Midbrain (tissue), 1 donor: ENCODE results near the gene PCSK5.
A peak's percentile ranks its signal among the peaks of the same experiment; 100 is the strongest.
"Not testable (repeated sequence)": the region's sequence is repeated elsewhere in the genome, so short reads cannot be mapped to it uniquely, and the experiment has no call there.

Source experiments
- DNase-seq: peaks from one replicate; lab custom pipeline; 2025; lab: John Stamatoyannopoulos, UW

Gene PCSK5

DNA sequence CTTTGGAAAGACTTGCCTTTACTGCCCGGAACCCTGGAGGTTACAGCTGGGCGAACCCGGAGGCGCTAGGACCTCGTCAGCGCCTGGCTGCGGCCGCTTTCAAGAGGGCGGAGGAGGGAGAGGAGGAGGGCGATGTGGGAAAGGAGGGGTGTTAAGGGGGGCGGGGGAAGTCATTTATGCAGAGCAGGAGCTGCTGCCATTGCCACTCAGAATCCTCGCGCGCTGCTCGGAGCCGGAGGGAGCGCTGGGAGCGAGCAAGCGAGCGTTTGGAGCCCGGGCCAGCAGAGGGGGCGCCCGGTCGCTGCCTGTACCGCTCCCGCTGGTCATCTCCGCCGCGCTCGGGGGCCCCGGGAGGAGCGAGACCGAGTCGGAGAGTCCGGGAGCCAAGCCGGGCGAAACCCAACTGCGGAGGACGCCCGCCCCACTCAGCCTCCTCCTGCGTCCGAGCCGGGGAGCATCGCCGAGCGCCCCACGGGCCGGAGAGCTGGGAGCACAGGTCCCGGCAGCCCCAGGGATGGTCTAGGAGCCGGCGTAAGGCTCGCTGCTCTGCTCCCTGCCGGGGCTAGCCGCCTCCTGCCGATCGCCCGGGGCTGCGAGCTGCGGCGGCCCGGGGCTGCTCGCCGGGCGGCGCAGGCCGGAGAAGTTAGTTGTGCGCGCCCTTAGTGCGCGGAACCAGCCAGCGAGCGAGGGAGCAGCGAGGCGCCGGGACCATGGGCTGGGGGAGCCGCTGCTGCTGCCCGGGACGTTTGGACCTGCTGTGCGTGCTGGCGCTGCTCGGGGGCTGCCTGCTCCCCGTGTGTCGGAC lies at the start of gene PCSK5:
Gene PCSK5 (plus strand): TSS at position 202 of the 805 bp plus-strand sequence. CDS start 509 bp downstream, at position 711.
- peak; percentile 96 for DNase-seq

DNA sequence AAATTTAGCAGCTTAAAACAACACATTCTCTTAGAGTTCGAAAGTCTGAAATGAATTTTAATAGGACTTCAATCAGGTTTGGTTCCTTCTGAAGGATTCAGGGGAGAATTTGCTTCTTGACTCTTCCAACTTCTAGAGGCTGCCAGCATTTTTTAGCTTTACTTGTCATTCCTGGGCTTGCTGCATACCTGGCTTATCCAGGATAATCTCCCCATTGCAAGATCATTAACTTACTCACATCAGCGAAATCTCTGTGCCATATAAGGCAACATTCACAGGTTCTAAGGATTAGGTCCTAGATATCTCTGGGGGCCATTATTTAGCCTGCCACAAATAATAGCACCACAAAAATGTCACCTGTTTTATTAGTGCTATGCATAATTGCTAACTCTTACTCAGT lies 46.2 kb upstream of the PCSK5 start:
- no peak for DNase-seq

DNA sequence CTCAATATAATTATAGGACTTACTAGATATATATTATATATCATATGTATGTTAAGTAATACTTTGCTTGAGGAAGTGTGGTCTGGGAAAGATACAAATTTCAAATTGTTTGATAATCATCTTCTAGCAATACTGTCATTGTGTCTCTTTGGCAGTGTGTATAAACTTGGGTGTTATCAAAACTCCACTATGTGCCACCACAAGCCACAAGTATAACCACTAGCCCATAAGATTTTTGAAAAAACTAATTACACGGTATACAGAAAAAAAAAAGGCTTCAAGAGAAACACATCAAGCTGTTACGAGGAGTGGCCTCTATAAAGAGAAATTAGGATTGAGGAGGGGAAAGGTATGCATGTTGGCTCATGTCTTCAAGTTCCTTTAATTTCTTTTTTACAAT lies 44.7 kb upstream of the PCSK5 start:
- no peak for DNase-seq

DNA sequence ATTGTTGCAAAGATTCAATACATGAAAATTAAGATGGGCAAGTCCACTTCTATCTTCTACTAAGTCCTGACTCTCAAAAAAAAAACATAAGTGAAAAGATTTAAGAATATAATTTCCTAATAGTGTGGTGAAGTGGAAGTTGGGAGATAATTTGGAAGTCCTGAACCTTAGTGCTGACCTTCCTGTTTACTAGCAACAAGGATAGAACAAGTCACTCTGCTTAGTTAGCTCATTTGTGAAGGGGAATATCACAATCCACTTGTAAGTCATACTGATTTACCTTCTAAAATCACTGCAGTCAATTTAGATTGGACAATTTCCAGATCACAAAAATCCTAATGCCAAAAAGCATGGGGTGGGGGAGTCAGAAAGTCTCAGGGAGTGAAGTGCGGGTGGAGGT lies 43.4 kb upstream of the PCSK5 start:
- DNase-seq: no peak

DNA sequence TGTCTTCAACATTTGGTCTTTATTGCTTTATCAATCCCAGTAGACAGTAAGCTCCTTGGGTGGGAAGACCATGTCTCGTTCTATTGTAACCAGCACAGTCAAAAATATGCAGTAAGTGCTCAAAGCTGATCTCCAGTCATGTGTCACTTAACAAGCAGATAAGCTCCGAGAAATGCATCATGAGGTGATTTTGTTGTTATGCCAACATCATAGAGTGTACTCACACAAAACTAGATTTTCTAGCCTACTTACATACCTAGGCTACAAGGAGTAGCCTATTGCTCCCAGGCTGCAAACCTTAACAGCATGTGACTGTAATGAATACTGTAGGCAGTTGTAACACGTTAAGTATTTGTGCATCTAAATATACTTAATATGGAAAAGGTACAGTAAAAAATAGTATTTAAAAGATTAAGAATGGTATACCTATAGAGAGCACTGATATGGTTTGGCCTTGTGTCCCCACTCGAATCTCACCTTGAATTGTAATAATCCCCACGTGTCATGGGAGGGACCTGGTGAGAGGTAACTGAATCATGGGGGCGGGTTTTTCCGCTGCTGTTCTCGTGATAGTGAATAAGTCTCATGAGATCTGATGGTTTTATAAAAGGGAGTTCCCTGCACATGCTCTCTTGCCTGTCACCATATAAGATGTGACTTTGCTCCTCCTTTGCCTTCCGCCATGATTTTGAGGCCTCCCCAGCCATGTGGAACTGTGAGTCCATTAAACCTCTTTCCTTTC lies 39.8 kb upstream of the PCSK5 start:
- no peak for DNase-seq

DNA sequence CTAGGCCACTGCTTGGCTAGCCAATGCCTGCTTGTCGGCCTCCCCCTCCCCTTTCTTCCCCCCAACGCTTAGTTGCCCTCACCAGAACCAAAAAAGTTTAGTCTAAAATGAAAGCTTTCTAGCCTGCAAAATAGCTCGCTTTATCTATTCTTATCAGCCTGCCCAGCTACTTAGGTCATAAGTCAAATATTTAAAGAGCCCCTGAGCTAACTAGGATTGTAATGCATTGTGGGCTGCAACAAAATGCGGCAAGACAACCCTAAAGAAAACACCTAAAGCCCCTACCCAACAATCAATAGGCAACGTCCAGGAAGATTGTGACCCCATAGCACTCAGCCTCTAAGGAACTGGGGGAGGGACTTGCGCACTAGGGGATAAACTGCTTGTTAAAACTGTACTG lies 38.6 kb upstream of the PCSK5 start:
- DNase-seq: no peak

DNA sequence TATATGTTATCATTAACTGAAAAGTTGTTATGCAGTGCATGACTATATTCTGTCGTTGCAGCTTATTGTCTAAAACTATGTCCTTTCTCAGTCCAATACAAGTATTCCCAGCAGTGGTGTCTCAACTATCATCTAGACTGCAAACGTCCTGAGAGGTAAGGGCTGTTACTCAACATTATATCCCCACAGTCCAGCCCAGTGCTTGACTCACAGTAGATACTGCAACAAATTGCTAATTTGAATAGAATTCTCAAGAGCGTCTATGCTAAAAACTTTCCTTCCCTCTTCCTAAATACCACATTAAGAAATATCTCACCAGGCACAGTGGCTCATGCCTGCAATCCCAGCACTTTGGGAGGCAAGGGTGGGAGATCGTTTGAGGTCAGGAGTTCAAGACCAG lies 37.7 kb upstream of the PCSK5 start:
- no peak for DNase-seq

DNA sequence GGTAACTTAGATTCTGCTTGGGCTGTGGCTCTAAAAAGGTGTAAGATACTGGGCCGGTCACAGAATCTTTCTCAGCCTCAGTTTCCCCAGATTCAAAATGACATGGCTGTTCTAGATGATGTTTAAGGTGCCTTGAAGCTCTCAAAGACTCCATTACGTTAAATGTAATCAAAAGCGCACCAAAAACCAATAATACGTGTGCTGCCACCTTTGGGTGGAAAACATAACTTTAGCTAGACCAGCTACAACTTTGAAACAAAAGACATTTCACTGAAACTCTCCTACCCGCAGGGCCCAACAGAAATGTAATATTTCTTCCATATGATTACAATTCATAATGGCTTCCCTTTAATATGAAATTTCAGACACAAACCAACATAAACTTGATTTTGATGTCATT lies 35.0 kb upstream of the PCSK5 start:
- peak; percentile 27 for DNase-seq

DNA sequence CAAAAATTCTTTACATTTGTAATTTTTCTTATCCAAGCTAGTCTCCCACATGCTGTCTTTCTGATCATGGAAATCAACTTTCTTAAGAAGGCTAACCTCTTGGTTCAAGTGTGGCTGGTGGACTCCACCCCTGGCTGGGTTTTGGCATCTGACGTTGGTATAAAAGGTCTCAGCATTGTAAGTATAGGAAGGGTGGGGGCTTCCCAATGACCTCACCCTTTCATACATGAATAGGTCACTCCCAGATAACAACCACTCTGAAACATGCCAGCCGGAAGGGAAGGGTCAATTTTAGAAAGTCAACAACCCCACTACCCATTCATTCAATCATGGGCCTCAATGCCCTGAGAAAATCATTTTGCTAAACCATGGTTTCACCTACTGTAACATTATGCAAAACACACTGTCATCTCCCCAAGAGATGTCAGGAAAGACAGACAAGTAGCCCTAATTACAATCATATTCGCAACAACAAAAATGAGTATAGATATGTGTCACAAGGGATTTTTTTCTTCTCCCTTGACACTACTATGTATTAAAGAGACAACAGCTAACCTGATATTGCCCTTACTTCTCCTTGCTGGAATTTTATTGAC lies 31.9 kb upstream of the PCSK5 start:
- no peak for DNase-seq

DNA sequence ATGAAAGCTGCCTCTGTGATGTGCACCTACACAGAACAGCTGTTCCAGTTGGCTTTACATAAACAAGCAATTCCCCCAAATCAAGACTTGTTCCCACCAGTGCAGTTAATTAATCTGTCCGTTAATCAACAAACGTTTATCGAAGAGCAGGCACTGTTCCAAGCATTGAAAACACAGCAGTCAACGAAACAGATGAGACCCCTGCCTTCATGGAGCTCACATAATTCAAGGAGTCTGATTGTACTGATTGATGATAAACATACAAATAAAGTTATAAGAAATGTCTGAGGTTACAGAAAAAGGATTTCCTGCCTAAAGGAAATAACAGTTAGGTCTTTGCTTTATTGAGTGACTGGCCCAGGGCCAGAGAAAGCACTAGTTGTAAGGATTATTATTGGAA lies 26.2 kb upstream of the PCSK5 start:
- DNase-seq: no peak

DNA sequence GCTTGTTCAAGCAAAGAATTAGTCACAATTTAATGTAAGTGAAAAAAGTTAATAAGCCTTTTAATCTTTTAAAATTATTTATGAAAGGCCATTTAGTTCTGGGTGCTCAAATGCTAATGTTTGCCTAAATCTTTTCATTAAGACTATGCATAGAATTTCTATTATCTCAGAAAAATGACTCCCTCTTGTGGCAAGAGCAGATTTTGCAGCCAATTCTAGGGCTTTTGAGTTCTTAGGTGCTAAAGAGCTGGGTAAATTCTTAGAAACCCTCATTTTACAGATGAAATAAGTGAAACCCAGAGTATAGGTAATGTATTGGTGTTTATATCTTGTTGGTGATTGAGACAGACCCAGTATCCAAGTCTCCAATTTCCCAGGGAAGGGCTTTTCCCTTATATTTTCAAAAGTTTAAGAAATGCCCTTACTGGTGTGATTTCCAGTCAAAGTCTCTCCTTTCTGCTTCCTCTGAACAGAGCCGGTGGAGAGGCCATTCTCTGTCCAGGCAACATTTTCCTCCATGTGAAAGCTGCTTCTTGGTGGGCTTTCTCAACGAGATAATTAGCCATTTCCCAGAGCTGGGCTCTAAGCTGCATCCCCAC lies 24.1 kb upstream of the PCSK5 start:
- DNase-seq: peak; percentile 72

DNA sequence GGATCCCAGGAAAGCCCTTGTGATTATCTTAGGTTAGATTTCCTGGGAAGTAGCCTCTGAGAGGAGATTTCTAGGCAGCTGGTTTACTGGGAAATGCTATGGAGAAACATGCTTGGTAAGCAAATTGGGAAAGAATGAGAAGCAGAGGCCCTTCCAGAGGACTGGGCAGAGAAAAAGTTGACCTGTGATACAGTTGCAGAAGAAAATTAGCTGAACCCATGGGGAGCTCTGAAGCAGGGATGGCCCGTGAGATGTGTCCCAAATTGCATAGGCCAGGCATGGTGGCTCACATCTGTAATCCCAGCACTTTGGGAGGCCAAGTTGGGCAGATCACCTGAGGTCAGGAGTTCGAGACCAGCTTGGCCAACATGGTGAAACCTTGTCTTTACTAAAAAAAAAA lies 21.9 kb upstream of the PCSK5 start:
- not testable (repeated sequence) for DNase-seq

DNA sequence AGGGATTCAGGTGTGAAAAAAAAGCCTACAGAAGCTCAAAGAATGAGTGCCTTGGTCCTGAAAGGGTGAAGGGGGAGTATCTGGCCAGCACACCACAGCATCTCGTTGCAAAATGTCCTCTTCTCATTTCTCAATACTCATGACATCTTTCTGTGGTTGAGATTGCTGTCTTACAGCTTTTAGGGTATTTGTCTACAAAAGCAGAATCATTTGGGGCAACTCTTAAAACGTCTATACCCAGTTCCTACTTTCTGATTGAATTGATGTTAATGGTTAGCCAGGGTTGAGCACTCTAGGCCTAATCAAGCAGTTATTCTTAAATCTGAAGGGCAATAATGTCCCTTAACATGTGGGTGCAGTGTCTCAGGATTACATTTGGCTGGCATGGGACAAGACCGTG lies 21.2 kb upstream of the PCSK5 start:
- DNase-seq: no peak

DNA sequence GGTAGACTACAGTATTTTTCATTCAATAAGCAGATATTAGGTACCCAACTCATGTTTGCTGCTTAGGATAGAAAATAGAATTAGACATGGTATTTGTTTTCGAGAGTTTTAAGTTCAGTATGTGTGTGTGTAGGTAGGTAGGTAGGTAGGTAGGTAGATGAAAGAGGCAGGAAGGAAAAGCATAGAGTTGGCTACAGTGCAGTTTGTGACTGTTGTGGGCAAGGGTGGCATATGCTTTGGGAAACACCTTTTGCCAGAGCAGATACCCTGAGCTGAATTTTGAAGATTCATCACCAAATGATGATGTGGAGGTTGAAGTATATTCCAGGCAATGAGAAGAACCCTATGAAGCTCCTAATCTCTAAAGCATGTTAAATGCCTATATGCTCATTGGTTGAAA lies 20.0 kb upstream of the PCSK5 start:
- no peak for DNase-seq

DNA sequence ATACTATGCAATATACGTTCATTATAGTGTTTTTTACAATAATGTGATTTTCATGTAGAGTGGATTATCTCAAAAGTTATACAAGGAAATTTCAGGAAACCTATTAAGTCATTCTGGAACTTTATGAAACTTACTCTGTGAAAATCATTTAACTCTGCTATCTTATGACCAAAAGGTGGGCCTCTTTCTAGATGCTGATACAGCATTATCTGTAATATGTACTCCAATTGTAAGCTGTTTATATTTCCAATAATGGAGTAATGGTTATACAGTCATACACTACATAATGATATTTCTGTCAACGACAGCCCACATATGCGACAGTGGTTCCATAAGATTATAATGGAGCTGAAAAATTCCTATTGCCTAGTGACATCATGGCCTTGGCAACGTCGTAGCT lies 18.8 kb upstream of the PCSK5 start:
- DNase-seq: no peak

DNA sequence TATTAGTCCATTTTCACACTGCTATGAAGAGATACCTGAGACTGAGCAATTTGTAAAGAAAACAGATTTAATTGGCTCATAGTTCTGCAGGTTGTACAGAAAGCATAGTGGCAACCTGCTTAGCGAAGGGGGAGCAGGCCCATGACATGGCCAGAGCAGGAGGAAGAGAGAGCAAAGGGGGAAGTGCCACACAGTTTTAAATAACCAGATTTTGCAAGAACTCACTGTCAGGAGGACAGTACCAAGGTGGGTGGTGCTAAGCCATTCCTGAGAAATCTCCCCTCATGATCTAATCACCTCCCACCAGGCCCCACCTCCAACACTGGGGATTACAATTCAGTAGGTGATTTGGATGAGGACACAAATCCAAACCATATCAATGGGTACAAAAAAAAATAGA lies 16.8 kb upstream of the PCSK5 start:
- no peak for DNase-seq

DNA sequence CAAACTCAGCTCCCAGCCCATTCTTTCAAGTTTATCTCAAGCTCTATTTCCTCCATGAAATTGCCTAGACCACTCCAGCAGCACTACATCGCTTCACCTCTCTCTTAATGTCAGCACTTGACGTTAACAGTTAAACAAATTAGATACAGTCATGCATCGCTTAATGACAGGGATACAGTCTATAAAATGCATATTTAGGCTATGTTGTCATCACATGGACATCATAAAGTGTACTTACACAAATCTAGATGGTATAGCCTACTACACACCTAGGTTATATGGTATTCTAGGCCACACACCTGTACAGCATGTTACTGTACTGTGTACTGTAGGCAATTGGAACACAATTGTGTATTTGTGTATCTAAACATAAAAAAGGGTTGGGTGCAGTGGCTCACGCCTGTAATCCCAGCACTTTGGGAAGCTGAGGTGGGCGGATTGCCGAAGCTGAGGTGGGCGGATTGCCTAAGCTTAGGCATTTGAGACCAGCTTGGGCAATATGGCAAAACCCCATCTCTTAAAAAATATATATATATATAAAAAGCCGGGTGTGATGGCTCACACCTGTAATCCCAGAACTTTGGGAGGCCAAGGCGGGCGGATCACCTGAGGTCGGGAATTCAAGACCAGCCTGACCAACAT lies 13.4 kb upstream of the PCSK5 start:
- DNase-seq: no peak

DNA sequence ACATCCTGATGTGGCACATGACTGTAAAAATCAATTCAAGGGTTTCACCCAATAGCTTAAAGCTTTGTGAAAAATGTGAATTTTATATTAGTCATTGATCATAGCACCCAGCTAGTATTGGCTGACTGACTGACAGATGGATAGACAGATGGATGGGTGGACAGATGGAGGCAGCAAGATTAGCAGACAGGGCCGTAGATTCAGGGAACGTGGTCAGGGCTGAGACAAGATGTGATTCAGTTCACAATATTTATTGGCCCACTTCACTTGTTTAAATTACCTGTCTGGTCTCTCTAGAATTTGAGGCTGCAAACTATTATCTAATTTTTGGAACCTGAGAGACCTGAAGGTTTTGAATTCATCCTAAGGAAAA lies 12.0 kb upstream of the PCSK5 start:
- DNase-seq: no peak

DNA sequence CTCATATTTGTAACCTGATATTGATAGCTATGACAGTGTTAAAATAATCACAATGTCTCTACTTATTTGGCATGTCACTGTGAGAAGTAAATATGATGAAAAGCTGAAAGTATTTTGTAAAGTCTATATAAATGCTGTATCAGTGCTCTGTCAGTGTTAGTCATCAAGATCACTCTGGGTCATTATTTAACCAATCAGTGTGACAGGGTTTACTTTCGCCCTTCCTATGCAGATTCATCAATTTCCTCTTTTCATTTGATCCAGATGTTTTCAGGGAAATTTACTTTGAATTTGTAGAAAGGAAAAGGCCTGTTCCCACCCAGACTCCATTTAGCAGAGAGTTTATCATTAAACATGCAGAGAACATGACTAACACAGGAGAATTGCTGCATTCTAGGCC lies 9.9 kb upstream of the PCSK5 start:
- no peak for DNase-seq

DNA sequence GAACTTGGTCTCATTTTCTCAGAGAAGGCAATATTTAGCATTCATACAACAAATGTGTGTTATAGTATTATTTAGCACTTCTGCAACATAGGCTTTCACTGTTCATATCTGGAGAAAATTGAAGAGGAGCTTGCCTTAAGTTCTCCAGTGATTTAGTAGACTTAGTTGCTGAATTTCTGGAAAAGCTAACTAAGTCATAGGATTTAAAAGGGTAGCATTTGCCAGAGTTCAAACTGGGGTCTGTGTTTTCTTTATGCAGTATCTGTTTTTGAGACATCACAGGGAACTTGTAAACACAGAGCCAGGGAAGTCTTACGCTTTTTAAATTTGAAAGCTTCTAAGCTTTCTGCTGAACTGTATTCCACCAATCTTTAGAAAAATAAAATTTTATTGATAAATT lies 8.7 kb upstream of the PCSK5 start:
- DNase-seq: no peak

DNA sequence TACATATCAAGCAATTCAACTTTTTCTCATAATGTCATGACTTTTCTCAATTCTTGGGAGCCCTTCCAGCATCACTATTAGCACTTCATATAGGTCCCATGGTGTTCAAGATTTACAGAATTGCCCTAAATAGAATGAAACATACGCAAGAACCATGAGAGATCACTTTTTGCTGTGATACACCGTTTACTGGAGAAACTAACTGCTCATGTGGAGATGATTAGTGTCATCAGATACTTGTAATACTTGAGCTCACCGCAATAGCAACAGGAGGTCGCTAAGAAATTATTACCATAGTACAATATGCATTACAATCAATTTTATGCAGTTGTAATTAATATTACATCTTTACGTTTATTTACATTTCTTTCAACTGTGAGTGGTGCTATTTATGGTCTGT lies 4.8 kb upstream of the PCSK5 start:
- DNase-seq: no peak

DNA sequence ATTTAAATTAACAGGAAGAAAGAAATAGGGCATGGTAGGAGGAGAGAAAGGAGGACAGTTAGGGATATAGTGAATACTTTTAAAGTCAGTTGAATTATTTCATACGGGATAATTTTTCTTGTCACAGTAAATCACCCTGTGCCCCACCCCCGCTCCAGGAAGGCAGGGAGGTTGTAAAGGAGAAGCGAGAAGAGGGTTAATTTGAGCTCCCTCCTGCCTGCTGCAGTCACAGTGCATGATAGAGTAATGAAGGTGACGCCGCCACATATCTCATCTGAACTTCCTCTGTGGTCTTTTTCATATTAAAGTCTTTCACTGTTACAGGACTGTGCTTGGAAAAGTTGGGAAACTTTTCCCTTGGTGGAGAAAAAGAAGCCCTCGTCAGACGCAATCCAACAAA lies 896 bp upstream of the PCSK5 start:
- no peak for DNase-seq
